SK-N-MC (cell line): ENCODE measurements around the gene TEDC2.
"Not testable (repeated sequence)": the region's sequence is repeated elsewhere in the genome, so short reads cannot be mapped to it uniquely, and the experiment has no call there.

ENCODE experiments used
- DNase-seq: peaks from one replicate; pipeline ENCODE4 v3.0.0-alpha.2; 2011; ENCODE audit warnings: low read depth, low spot score
- H3K27ac ChIP-seq: fragments of 200-600 bp; sonication (generic); 2 replicates; pipeline ENCODE4 v1.5.1; 2016; ENCODE audit warnings: mixed run types
- H3K36me3 ChIP-seq: fragments of 200-600 bp; sonication (generic); 2 replicates; pipeline ENCODE4 v1.6.1; 2017; ENCODE audit warnings: antibody characterized with exemption, low read length, mixed read lengths; ENCODE audit not compliant: insufficient read depth
- H3K4me3 ChIP-seq: fragments of 200-600 bp; sonication (generic); 2 replicates; pipeline ENCODE4 v1.5.1; 2016
- H3K9ac ChIP-seq: fragments of 200-600 bp; sonication (generic); 2 replicates; pipeline ENCODE4 v1.8.0; 2017; ENCODE audit warnings: mixed run types, mixed read lengths; ENCODE audit not compliant: insufficient read length
- H3K9me3 ChIP-seq: fragments of 200-600 bp; sonication (generic); 2 replicates; pipeline ENCODE4 v1.6.1; 2017; ENCODE audit warnings: low read depth, mild to moderate bottlenecking, antibody characterized with exemption, low read length, moderate library complexity, mixed read lengths
- EZH2 ChIP-seq: fragments of 200-600 bp; sonication (generic); IDR thresholded peaks from one replicate; pipeline ENCODE4 v1.6.1; 2017; ENCODE audit warnings: antibody characterized with exemption
- FOXP2 ChIP-seq: optimal IDR thresholded peaks from 2 replicates; pipeline ENCODE3; 2011; ENCODE audit warnings: mild to moderate bottlenecking, moderate library complexity; ENCODE audit not compliant: insufficient read depth; ENCODE audit errors: extremely low read length, control extremely low read depth
- POLR2AphosphoS5 ChIP-seq: IDR thresholded peaks from 2 replicates; pipeline ENCODE4 v1.6.1; 2012; ENCODE audit warnings: mild to moderate bottlenecking, low read depth, low read length, borderline replicate concordance

TEDC2 gene

DNA sequence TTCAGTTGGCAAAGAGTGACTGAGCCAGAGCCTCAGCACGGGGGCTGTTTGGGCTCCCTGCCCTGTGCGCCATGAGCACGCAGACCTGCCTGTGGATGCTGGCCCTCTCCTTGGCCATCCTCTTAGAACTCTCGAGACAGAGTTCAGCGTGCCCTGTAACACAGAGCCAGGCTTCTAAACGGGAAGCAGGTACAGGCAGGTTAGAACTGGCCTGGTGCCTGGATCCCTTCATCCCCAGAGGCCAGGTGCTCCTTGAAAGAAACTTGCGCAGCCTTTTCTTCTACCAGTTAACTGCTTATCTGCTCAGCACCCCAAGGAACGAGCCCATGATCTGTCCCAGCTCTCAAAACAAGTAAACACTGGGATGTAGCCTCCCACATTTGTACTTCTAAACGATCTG is 23.8 kb upstream of the TEDC2 start:
- H3K4me3 ChIP-seq = no peak overlapping the region
- TF ChIP-seq POLR2AphosphoS5 = no peak
- no peak for TF ChIP-seq FOXP2
- no peak for TF ChIP-seq EZH2
- H3K9ac ChIP-seq = no peak overlapping the region
- no peaks in the 10 kb centered on the region for H3K9me3 ChIP-seq
- H3K36me3 ChIP-seq = peaks cover 88% of the 10 kb centered on the region
- DNase-seq = no peak
- no peak overlapping the region for H3K27ac ChIP-seq

DNA sequence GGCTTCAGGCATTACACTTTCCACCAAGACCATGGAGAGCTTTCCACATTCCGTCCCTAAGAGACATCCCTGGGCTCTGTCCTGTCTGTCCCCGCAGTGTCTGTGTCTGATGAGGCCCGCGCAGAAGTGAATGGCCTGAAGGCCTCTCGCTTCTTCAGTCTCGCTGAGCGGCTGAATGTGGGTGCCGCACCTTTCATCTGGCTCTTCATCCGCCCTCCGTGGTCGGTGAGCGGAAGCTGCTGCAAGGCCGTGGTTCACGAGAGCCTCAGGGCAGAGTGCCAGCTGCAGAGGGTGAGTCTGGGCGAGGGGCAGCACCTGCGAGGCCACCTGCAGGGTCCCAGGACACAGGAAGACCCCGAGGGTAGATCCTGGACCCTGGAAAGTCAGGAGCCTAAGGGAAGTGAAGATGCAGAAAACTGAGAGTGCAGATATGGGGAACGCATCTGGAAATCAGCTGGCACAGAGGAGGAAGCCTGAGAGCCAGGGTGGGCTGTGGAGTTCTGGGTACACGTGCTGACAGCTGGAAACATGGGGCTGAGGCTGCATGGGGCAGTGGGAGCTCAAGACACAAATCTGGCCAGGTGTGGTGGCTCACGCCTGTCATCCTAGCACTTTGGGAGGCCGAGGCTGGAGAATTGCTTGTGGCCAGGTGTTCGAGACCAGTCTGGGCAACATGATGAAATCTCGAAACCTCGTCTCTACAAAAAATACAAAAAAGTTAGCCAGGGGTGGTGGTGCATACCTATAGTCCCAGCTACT is 22.7 kb upstream of the TEDC2 start:
- TF ChIP-seq EZH2 = no peak
- TF ChIP-seq POLR2AphosphoS5 = no peak
- TF ChIP-seq FOXP2 = no peak
- H3K9me3 ChIP-seq = no peaks in the 10 kb centered on the region
- peaks cover 77% of the 10 kb centered on the region for H3K36me3 ChIP-seq
- DNase-seq = no peak
- H3K27ac ChIP-seq = no peak overlapping the region
- H3K9ac ChIP-seq = no peak overlapping the region
- H3K4me3 ChIP-seq = no peak overlapping the region

DNA sequence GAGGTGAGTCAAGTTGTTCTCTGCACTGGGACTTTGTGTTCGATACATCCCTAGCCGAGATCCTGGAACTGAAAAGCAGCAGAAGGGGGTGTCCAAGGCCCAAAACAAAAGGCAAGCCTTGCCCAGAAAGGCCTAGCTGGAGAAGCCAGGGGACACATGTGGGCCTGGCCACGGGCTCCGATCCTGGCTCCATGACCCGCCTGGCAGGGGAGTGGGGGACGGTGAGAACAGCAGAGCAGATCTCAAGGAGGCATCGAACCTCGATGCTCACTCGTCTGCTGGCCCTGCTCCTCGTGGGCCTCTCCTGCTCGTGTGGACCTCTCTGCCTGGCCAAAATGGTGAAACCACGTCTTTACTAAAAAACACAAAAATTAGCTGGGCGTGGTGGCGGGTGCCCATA is 21.8 kb upstream of the TEDC2 start:
- no peak for DNase-seq
- no peak for TF ChIP-seq FOXP2
- TF ChIP-seq POLR2AphosphoS5 = no peak
- TF ChIP-seq EZH2 = no peak
- no peaks in the 10 kb centered on the region for H3K9me3 ChIP-seq
- no peak overlapping the region for H3K27ac ChIP-seq
- no peak overlapping the region for H3K4me3 ChIP-seq
- H3K36me3 ChIP-seq = peaks cover 69% of the 10 kb centered on the region
- H3K9ac ChIP-seq = no peak overlapping the region

- no peaks in the 10 kb centered on the region for H3K9me3 ChIP-seq
- no peak overlapping the region for H3K27ac ChIP-seq
- no peak overlapping the region for H3K4me3 ChIP-seq
- H3K36me3 ChIP-seq = peaks cover 67% of the 10 kb centered on the region
- no peak for DNase-seq
- no peak for TF ChIP-seq EZH2
- H3K9ac ChIP-seq = no peak overlapping the region
Observed at GRCh38 chr16:2439598-2439997, 20.3 kb upstream of the TEDC2 start.

- DNase-seq, H3K9ac ChIP-seq, H3K9me3 ChIP-seq, H3K27ac ChIP-seq, H3K4me3 ChIP-seq: not testable (repeated sequence)
- H3K36me3 ChIP-seq = peaks cover 71% of the 10 kb centered on the region
Observed at GRCh38 chr16:2441143-2441804, 18.6 kb upstream of the TEDC2 start.

- no peak overlapping the region for H3K27ac ChIP-seq
- H3K9ac ChIP-seq = no peak overlapping the region
- H3K4me3 ChIP-seq = no peak overlapping the region
- H3K36me3 ChIP-seq = peaks cover 69% of the 10 kb centered on the region
- no peak for TF ChIP-seq EZH2
- no peak for TF ChIP-seq POLR2AphosphoS5
- TF ChIP-seq FOXP2 = no peak
- H3K9me3 ChIP-seq = no peaks in the 10 kb centered on the region
- DNase-seq = no peak
Observed at GRCh38 chr16:2443555-2443954, 16.4 kb upstream of the TEDC2 start.

DNA sequence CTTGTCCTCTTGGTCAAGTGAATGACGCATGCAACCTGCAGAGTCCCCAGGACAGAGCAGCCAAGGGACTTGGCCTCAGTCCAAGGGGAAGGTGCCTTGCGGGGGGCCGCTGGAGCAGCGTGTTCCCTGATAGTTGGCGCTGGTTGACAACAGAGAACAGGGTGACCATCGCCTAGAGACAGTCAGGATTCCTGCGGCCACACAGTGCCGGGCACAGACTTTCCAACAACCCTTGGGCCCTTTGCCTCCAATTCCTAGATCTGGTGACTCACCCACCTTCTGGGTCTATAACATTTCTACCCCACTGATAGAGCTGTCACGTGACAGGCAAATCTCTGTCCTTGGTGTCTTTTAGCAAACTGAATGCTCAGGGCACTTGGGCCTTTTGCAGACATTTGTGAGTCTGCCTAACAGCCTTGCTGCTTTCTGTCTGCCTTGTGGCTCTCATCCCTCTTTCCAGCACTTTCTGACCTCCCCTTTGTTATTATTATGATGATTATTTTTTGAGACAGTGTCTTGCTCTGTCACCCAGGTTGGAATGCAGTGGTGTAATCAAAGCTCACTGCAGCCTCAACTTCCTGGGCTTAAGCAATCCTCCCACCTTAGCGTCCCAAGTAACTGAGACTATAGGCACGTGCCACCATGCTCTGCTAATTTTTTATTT is 11.9 kb upstream of the TEDC2 start:
- peaks cover 87% of the 10 kb centered on the region for H3K36me3 ChIP-seq
- no peak overlapping the region for H3K4me3 ChIP-seq
- H3K9ac ChIP-seq = no peak overlapping the region
- DNase-seq = no peak
- H3K27ac ChIP-seq = no peak overlapping the region
- TF ChIP-seq FOXP2 = no peak
- no peak for TF ChIP-seq POLR2AphosphoS5
- no peak for TF ChIP-seq EZH2
- no peaks in the 10 kb centered on the region for H3K9me3 ChIP-seq

GRCh38 chr16:2449118-2449517 is 10.8 kb upstream of the TEDC2 start:
- no peak overlapping the region for H3K27ac ChIP-seq
- TF ChIP-seq FOXP2 = no peak
- no peak for TF ChIP-seq EZH2
- no peak for TF ChIP-seq POLR2AphosphoS5
- H3K4me3 ChIP-seq = no peak overlapping the region
- H3K9me3 ChIP-seq = no peaks in the 10 kb centered on the region
- peaks cover 91% of the 10 kb centered on the region for H3K36me3 ChIP-seq
- DNase-seq = no peak
- H3K9ac ChIP-seq = no peak overlapping the region
